NCI-H524 (cell line): ENCODE data around the gene METTL4.
A peak's percentile ranks its signal among the peaks of the same experiment; 100 is the strongest.

Source experiments
- DNase-seq, 2 experiments: peaks; one replicate each; lab custom pipeline; 2025; lab: John Stamatoyannopoulos, UW

METTL4 gene

DNA sequence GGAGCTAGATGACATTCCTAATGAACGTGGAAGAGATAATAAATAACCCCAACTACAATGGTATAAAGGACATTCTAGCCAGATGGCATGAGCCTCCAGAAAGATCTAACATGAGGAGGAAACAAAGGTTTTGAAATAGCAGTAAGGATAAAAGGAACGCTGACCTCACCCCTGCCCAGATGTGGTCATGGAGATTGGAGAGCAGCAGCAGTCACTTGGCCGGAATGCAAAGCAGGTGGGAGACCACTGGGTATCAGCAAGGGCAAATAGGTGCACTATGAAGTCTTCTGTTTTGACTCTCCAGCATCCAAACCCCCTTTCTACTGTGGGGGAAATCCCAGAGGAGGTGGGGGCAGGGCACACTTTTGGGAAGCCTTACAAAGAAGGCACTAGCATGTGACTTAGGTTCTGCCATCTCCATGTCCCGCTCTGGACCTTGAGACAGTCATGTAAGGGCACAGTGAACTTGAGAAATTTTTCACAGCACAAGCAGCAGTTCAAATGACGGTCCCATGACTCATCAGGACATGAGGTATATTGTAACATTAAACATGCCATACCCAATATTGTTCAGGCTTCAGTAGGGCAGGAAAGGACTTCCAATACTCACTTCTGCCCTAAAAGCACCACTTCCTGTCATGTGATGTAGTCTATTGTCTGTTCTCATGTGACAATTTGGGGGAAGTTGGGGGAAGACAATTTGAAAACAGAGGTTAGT lies 55.2 kb downstream of the METTL4 start:
- DNase-seq = no peak

- DNase-seq = no peak
Measured at GRCh38 chr18:2515171-2515787, 56.0 kb downstream of the METTL4 start.

- peak in 1 of 2 experiments; percentile 16 for DNase-seq
Measured at GRCh38 chr18:2513616-2514015, 57.7 kb downstream of the METTL4 start.

GRCh38 chr18:2512059-2512458 lies 59.2 kb downstream of the METTL4 start:
- DNase-seq = no peak

- no peak for DNase-seq
Measured at GRCh38 chr18:2511451-2511850, 59.9 kb downstream of the METTL4 start.

GRCh38 chr18:2510416-2510815 lies 60.9 kb downstream of the METTL4 start:
- DNase-seq = no peak

- DNase-seq = no peak
Measured at GRCh38 chr18:2508678-2509077, 62.6 kb downstream of the METTL4 start.

DNA sequence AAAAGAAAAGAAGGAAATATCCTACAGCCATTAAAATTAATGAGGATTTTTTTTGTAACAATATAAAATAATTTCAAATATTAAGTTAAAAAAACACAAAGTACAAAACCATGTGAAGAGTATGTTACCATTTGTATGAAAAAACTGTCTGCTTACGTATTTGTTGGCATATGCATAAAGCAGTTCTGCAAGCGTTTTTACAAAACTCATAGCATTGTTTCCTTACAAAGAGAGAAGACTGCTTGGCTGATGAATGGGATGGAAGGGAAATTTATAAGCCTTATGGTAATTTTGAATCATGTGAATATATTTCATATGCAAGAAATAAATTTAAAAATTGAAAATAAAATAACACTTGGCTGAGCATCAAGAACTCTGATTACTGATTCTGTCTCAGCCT lies 63.1 kb downstream of the METTL4 start:
- DNase-seq = no peak

- DNase-seq = peak in 1 of 2 experiments; percentile 21
Measured at GRCh38 chr18:2504642-2505041, 66.7 kb downstream of the METTL4 start.

GRCh38 chr18:2502880-2503279 lies 68.4 kb downstream of the METTL4 start:
- no peak for DNase-seq

DNA sequence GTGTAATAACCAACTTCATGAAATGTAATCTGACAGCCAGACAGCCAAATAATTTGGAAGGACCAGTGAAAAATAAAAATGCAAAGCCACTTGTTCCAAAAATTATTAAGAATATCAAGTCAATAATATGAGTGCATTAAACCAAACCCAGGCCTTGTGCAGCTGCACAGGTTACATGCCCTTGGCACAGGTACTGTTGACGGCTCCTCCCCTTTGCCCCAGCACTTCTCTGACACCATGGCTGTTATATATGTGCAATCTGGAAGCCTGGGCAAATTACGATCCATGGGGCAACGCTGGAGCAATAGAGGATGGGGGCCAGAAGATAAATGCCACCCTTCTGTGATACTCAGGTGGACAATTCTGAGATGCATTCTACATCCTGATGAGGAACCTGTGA lies 68.9 kb downstream of the METTL4 start:
- no peak for DNase-seq

DNA sequence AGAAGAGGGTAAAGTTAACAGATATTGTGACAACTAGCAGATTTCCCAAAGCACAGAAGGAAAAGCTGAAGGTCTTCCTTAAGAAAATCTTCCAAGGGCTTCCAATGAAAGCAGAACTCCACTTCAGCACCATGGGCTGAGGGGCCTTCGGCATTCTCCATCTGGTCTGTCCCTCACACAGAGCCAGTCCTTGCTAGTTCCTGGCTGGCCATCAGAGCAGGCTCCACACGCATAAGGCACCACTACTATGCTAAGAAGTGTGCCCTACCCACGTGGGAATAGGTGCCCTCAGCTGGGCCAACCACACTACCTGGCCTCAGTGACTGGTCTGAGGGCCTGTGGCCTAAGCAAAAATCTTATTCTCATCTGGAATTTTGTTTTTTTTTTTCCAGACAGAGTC lies 73.5 kb downstream of the METTL4 start:
- DNase-seq = no peak

DNA sequence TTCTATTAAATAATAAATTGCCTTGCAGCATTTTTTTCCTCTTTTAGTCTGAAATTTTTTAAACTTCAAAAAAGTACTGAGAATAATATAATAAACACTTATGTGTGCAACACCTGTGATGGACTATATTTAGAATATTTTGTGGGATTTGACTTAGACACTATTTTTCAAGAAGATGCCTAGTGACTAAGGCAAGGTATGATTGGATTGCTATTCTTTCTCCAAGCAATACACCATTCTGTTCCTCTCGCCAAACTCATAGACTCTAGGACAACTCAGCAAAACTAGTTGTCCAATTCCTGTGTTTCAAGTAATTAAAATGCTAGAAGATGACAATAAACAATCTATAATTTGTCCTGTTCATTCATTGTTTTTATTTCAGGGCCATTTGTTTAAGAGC lies 75.9 kb downstream of the METTL4 start:
- no peak for DNase-seq

DNA sequence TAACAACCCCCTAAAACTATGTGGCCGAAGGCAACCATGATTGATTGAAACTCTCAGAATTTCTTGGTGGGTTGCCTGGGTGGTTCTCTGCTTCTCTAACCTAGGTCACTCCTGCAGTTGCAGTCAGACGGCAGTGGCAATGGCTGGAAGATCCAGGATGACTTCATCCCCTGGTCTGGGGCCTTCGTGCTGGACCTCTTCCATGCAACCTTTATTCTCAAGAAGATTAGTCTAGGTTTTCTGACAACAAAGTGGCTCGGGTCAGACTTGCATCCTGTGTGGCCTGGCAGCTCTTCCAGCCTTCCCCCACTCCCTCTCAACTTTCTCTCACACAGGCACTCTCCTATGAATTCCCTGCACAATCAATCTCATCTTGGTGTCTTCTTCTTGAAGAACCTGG lies 76.4 kb downstream of the METTL4 start:
- DNase-seq = no peak
